NK-92 (cell line): Measurements from ENCODE around the gene CACNG8.
"Not testable (repeated sequence)": the region's sequence is repeated elsewhere in the genome, so short reads cannot be mapped to it uniquely, and the experiment has no call there.

Source experiments
- DNase-seq: peaks from one replicate; lab custom pipeline; 2025; ENCODE audit not compliant: unreplicated experiment; lab: John Stamatoyannopoulos, UW

Gene CACNG8

GRCh38 chr19:53962887-53963431 lies at the start of gene CACNG8:
Gene CACNG8, plus strand, starts transcription at chr19:53962937.
- DNase-seq: no peak

GRCh38 chr19:53915000-53915399 lies 47.7 kb upstream of the CACNG8 start:
- no peak for DNase-seq

- no peak for DNase-seq
Observed at GRCh38 chr19:53916004-53916403, 46.7 kb upstream of the CACNG8 start.

GRCh38 chr19:53917356-53917755 lies 45.4 kb upstream of the CACNG8 start:
- no peak for DNase-seq

- DNase-seq: no peak
Observed at GRCh38 chr19:53927739-53928138, 35.0 kb upstream of the CACNG8 start.

GRCh38 chr19:53936029-53936428 lies 26.7 kb upstream of the CACNG8 start:
- DNase-seq: no peak

GRCh38 chr19:53942001-53942786 lies 20.5 kb upstream of the CACNG8 start:
- DNase-seq: no peak

GRCh38 chr19:53944416-53944815 lies 18.3 kb upstream of the CACNG8 start:
- no peak for DNase-seq

GRCh38 chr19:53944933-53945332 lies 17.8 kb upstream of the CACNG8 start:
- no peak for DNase-seq

GRCh38 chr19:53945441-53945840 lies 17.3 kb upstream of the CACNG8 start:
- DNase-seq: no peak

GRCh38 chr19:53945998-53946397 lies 16.7 kb upstream of the CACNG8 start:
- DNase-seq: no peak

GRCh38 chr19:53947624-53948023 lies 15.1 kb upstream of the CACNG8 start:
- no peak for DNase-seq

- not testable (repeated sequence) for DNase-seq
Observed at GRCh38 chr19:53948611-53949010, 14.1 kb upstream of the CACNG8 start.

GRCh38 chr19:53951436-53951835 lies 11.3 kb upstream of the CACNG8 start:
- DNase-seq: no peak

- no peak for DNase-seq
Observed at GRCh38 chr19:53951947-53952346, 10.8 kb upstream of the CACNG8 start.

- DNase-seq: no peak
Observed at GRCh38 chr19:53953383-53953782, 9.4 kb upstream of the CACNG8 start.

GRCh38 chr19:53957448-53958167 lies 5.1 kb upstream of the CACNG8 start:
- DNase-seq: no peak

- no peak for DNase-seq
Observed at GRCh38 chr19:53958168-53958571, 4.6 kb upstream of the CACNG8 start.

- no peak for DNase-seq
Observed at GRCh38 chr19:53958823-53959757, 3.6 kb upstream of the CACNG8 start.

- no peak for DNase-seq
Observed at GRCh38 chr19:53960187-53960586, 2.5 kb upstream of the CACNG8 start.

- no peak for DNase-seq
Observed at GRCh38 chr19:53960886-53961285, 1.9 kb upstream of the CACNG8 start.
